ENCODE data around the gene IQUB. TPM values are rescaled to one million over a fixed set of nuclear protein-coding genes. Genes with fewer than 3 reads are reported as not detected.

Gene IQUB
- total RNA-seq, 1 donor from 2014 or later: not detected

DNA sequence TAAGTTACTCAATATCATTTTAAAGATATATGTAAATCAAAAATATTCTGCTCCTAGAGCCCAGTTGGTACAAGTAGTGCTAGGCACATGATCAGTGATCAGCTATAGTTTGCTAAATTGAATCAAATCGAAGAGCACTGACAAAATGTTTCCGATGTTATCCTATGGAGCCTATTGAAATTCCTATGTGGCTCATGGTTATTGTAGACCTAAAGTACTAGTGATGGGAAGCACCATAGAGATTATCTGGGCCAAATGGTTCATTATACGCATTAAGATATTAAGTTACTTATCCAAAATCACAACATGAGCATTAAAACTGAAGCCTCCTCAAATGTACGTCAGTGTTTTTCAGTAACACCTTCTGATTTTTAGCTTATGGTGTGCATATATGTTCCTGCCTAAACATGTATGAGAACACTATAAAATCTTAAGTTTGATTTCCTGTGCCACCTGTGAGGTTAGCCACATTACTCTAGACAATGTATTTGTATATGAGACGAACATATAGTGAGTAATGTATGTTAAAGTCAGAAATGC lies 103.2 kb downstream of the IQUB start:
- DNase-seq (ENCODE audit: low read depth): peak; percentile 20
- H3K4me3 ChIP-seq (ENCODE audit: low read depth, low read length): no peak overlapping the region
- H3K27me3 ChIP-seq (ENCODE audit: control insufficient read depth, insufficient read depth, low read length): no peaks in the 10 kb centered on the region
- TF ChIP-seq, protein P1, sequence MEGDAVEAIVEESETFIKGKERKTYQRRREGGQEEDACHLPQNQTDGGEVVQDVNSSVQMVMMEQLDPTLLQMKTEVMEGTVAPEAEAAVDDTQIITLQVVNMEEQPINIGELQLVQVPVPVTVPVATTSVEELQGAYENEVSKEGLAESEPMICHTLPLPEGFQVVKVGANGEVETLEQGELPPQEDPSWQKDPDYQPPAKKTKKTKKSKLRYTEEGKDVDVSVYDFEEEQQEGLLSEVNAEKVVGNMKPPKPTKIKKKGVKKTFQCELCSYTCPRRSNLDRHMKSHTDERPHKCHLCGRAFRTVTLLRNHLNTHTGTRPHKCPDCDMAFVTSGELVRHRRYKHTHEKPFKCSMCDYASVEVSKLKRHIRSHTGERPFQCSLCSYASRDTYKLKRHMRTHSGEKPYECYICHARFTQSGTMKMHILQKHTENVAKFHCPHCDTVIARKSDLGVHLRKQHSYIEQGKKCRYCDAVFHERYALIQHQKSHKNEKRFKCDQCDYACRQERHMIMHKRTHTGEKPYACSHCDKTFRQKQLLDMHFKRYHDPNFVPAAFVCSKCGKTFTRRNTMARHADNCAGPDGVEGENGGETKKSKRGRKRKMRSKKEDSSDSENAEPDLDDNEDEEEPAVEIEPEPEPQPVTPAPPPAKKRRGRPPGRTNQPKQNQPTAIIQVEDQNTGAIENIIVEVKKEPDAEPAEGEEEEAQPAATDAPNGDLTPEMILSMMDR (IDR thresholded peaks at IDR 0.05; ENCODE audit: insufficient read depth, low read length, severe bottlenecking): no peak
- no peaks in the 10 kb centered on the region for H3K36me3 ChIP-seq (ENCODE audit: control insufficient read depth, insufficient read depth, low read length)
- FAIRE-seq: no peak

DNA sequence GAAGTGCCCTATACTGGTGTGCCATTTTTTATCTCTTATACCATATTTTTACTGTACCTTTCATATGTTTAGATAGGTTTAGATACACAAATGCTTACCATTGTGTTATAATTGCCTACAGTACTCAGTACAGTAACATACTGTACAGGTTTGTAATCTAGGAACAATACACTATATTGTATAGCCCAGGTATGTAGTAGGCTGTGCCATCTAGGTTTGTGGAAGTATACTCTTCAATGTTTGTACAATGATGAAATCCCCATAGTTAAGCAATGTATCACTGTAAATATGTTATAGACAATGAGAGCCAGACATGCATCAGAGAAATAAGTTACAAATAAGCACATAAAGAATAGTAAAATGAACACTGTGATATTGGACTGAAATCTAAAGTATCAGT lies 109.1 kb downstream of the IQUB start:
- H3K4me3 ChIP-seq (ENCODE audit: low read depth, low read length): no peak overlapping the region
- no peak for FAIRE-seq
- DNase-seq (ENCODE audit: low read depth): peak; percentile 79

DNA sequence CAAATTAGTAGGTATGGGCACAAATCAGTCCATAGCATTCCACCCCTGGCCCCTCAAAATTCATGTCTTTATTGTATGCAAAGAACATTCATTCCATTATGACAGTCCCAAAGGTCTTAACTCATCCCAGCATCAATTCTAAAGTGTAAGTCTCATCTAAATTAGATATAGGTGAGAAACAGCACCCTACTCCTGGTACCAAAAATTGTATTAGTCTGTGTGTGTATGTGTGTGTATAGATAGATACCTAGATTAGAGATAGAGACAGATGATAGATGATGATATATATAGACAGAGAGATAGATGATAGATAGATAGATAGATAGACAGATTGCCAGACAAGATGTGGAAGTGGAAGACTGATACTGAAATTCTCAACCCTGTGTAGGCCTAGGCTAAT lies 109.9 kb downstream of the IQUB start:
- H3K36me3 ChIP-seq (ENCODE audit: control insufficient read depth, insufficient read depth, low read length): no peaks in the 10 kb centered on the region
- FAIRE-seq: no peak
- no peak for DNase-seq (ENCODE audit: low read depth)
- TF ChIP-seq, protein P1 (IDR thresholded peaks at IDR 0.05; ENCODE audit: insufficient read depth, low read length, severe bottlenecking): no peak
- H3K4me3 ChIP-seq (ENCODE audit: low read depth, low read length): no peak overlapping the region
- H3K27me3 ChIP-seq (ENCODE audit: control insufficient read depth, insufficient read depth, low read length): no peaks in the 10 kb centered on the region

More for the DNA sequence above, 109.1 kb downstream of the IQUB start:
- H3K36me3 ChIP-seq (ENCODE audit: control insufficient read depth, insufficient read depth, low read length): no peaks in the 10 kb centered on the region
- TF ChIP-seq, protein P1 (IDR thresholded peaks at IDR 0.05; ENCODE audit: insufficient read depth, low read length, severe bottlenecking): no peak
- H3K27me3 ChIP-seq (ENCODE audit: control insufficient read depth, insufficient read depth, low read length): no peaks in the 10 kb centered on the region

DNA sequence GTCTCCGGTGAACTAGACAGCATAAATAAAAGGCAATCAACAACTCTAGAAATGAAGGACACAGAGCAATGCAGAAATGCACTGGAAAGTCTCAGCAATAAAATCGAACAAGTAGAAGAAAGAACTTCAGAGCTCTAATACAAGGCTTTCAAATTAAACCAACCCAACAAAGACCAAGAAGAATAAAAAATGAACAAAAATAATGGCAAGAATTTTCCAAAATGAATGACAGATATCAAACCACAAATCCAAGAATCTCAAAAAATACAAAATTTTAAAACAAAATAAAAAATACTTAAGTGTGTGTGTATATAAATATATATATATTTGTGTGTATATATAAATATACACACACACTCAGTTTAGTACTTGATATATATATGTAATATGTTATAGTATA lies 110.8 kb downstream of the IQUB start:
- FAIRE-seq: no peak
- no peaks in the 10 kb centered on the region for H3K27me3 ChIP-seq (ENCODE audit: control insufficient read depth, insufficient read depth, low read length)
- H3K4me3 ChIP-seq (ENCODE audit: low read depth, low read length): no peak overlapping the region
- no peak for DNase-seq (ENCODE audit: low read depth)
- TF ChIP-seq, protein P1 (IDR thresholded peaks at IDR 0.05; ENCODE audit: insufficient read depth, low read length, severe bottlenecking): no peak
- H3K36me3 ChIP-seq (ENCODE audit: control insufficient read depth, insufficient read depth, low read length): no peaks in the 10 kb centered on the region

DNA sequence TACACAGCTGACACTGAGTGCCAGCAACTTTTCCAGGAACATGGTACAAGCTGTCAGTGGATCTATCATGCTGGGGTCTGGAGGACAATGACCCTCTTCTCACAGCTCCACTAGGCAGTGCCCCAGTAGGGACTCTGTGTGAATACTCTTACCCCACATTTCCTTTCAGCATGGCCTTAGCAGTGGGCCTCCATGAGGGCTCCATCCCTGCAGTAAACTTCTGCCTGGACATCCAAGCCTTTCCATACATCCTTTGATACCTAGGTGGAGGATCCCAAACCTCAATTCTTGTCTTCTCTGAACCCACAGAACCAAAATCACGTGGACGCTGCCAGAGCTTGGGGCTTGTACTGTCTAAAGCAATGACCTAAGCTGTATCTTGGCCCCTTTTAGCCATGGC lies 116.8 kb downstream of the IQUB start:
- H3K27me3 ChIP-seq (ENCODE audit: control insufficient read depth, insufficient read depth, low read length): no peaks in the 10 kb centered on the region
- no peaks in the 10 kb centered on the region for H3K36me3 ChIP-seq (ENCODE audit: control insufficient read depth, insufficient read depth, low read length)
- FAIRE-seq: no peak
- no peak overlapping the region for H3K4me3 ChIP-seq (ENCODE audit: low read depth, low read length)
- DNase-seq (ENCODE audit: low read depth): no peak
- TF ChIP-seq, protein P1 (IDR thresholded peaks at IDR 0.05; ENCODE audit: insufficient read depth, low read length, severe bottlenecking): no peak

DNA sequence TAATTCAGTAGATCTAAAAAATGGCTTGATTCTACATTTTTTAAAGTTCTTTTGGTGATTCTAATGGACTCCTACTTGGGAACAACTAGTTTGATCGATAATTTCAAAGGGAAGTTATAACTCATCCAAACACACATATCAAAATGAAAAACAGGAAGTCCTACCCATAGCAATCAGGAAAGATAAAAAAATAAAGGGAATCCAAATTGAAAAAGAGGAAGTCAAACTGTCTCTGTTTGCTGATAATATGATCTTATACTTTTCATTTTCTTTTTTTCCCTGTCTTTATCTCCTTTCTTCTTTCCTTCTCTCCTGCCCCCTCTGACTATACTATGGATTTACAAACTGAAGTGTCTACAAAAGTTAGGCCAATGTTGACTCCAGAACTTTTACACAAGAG lies 118.8 kb downstream of the IQUB start:
- DNase-seq (ENCODE audit: low read depth) (no peak), FAIRE-seq (no peak)
- TF ChIP-seq, protein P1 (IDR thresholded peaks at IDR 0.05; ENCODE audit: insufficient read depth, low read length, severe bottlenecking): no peak
- no peak overlapping the region for H3K4me3 ChIP-seq (ENCODE audit: low read depth, low read length)
- no peaks in the 10 kb centered on the region for H3K27me3 ChIP-seq (ENCODE audit: control insufficient read depth, insufficient read depth, low read length)
- no peaks in the 10 kb centered on the region for H3K36me3 ChIP-seq (ENCODE audit: control insufficient read depth, insufficient read depth, low read length)

All from bronchial epithelial cell (primary cell).